ENCODE measurements around the gene MBD3L5. TPM values are rescaled to one million over a fixed set of nuclear protein-coding genes. Genes with fewer than 3 reads are reported as not detected.
"Not testable (repeated sequence)": the region's sequence is repeated elsewhere in the genome, so short reads cannot be mapped to it uniquely, and the experiment has no call there.

Gene MBD3L5
- total RNA-seq, 1 experiment from 2014 or later, result not detected

DNA sequence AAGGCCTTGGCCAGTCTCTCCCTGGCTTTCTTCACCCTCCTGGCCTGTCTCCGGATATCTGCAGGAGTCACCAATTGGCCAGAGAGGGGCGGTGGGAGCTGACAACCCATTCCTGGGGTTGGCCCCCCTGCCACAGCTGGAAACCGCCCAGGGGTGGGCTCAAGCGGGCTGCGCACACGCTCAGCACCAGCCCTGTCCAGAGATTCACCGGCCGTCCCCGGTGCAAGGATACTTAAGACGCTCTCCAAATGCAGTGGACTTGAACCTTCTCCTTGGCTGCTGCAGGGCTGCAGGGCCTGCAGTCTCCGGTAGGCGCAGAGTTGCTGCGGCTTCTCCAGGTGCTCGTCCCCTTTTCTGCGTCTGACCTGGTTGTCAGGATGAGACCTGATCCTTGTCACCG lies 26.0 kb downstream of the MBD3L5 start:
- not testable (repeated sequence) for H3K4me3 Mint-ChIP-seq; H3K23me2 ChIP-seq (ENCODE audit: insufficient read length, low read depth, low read length, poor library complexity, severe bottlenecking)
- WGBS (ENCODE audit: extremely low coverage, insufficient read length, low lambda C conversion rate), result no CpG with 5 or more reads among the region's 16 CpGs

DNA sequence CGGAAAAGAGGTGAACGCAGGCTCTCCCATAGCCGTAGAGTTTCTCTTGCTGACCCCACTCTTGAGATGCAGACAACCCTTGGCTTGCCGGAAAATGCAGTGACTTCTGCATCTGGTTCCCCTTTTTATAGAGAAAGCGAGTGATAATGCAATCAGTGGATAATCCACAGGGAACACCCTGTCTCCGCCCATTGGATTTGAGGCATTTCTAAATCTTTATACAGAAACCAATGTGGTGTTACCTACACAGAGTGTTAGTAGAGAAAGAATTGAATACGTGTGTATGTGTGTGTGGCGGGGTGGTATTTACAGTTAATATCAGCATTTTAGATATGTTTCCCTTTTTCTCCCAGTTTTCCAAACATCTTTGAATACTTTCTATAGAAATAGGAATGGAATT lies 28.2 kb downstream of the MBD3L5 start, which contains the start of gene MBD3L3:
Gene MBD3L3 (minus strand): TSS at position 101 of the 400 bp plus-strand sequence. CDS start 71 bp downstream, at position 30.
- not testable (repeated sequence) for DNase-seq; H3K4ac ChIP-seq (ENCODE audit: low read depth, low read length)

More for the DNA sequence above, 26.0 kb downstream of the MBD3L5 start:
- H2BK5ac ChIP-seq (ENCODE audit: insufficient read length, low read length); H2BK15ac ChIP-seq (ENCODE audit: low read depth, low read length); H3K27ac ChIP-seq (ENCODE audit: insufficient read length, low read depth, low read length); H4K20me1 ChIP-seq (ENCODE audit: control insufficient read depth, insufficient read depth, insufficient read length); H3K56ac ChIP-seq (ENCODE audit: insufficient read length, low read depth, low read length); H3K14ac ChIP-seq (ENCODE audit: insufficient read depth, low read length); H3K4ac ChIP-seq (ENCODE audit: low read depth, low read length); H4K5ac ChIP-seq (ENCODE audit: insufficient read length, low read depth, low read length); H3T11ph ChIP-seq (ENCODE audit: low read length); H3K36me3 Mint-ChIP-seq (ENCODE audit: insufficient read depth in 1 of 3, low read depth in 3 of 3); H3K4me1 ChIP-seq (ENCODE audit: insufficient read depth, low read length); H3K23ac ChIP-seq (ENCODE audit: insufficient read length, low read depth, low read length); H3K27me3 Mint-ChIP-seq (ENCODE audit: low read depth); H2BK120ac ChIP-seq (ENCODE audit: low read depth, low read length, poor library complexity, severe bottlenecking); H3K9ac ChIP-seq (ENCODE audit: extremely low read depth, insufficient read length, low read length); H2BK12ac ChIP-seq (ENCODE audit: insufficient read length, low read depth, low read length); H3K27me3 ChIP-seq (ENCODE audit: insufficient read depth, low read length); H3K4me1 Mint-ChIP-seq; H4K8ac ChIP-seq (replicated peaks; ENCODE audit: insufficient read length, low read depth, low read length); H2BK20ac ChIP-seq (ENCODE audit: low read depth, low read length, poor library complexity, severe bottlenecking); H2AFZ ChIP-seq (ENCODE audit: low read length); H3K79me1 ChIP-seq (ENCODE audit: insufficient read depth, low read depth, low read length, poor library complexity, severe bottlenecking); H3K18ac ChIP-seq (ENCODE audit: insufficient read length, low read depth, low read length); H3K79me2 ChIP-seq (ENCODE audit: insufficient read depth, low read length); H2AK5ac ChIP-seq (ENCODE audit: insufficient read length, low read length); H3K4me2 ChIP-seq (ENCODE audit: insufficient read depth, insufficient read length, low read length); H4K91ac ChIP-seq (ENCODE audit: insufficient read length, low read depth, low read length); DNase-seq; H3K9me3 Mint-ChIP-seq; H3K27ac Mint-ChIP-seq; H3K9me3 ChIP-seq (ENCODE audit: control insufficient read depth, low read depth, low read length): not testable (repeated sequence)

More for the DNA sequence above, 28.2 kb downstream of the MBD3L5 start, which contains the start of gene MBD3L3:
- H2AK5ac ChIP-seq (ENCODE audit: insufficient read length, low read length); H3K9me3 Mint-ChIP-seq; H3K36me3 Mint-ChIP-seq (ENCODE audit: insufficient read depth in 1 of 3, low read depth in 3 of 3); H2BK120ac ChIP-seq (ENCODE audit: low read depth, low read length, poor library complexity, severe bottlenecking); H3K27ac Mint-ChIP-seq; H3K79me1 ChIP-seq (ENCODE audit: insufficient read depth, low read depth, low read length, poor library complexity, severe bottlenecking); H3K9me3 ChIP-seq (ENCODE audit: control insufficient read depth, low read depth, low read length); H2BK15ac ChIP-seq (ENCODE audit: low read depth, low read length); H4K20me1 ChIP-seq (ENCODE audit: control insufficient read depth, insufficient read depth, insufficient read length); H3K79me2 ChIP-seq (ENCODE audit: insufficient read depth, low read length); H3K4me3 Mint-ChIP-seq; H3K27me3 Mint-ChIP-seq (ENCODE audit: low read depth); H3K4me1 Mint-ChIP-seq; H3K27me3 ChIP-seq (ENCODE audit: insufficient read depth, low read length); H3K4me2 ChIP-seq (ENCODE audit: insufficient read depth, insufficient read length, low read length); H3K23me2 ChIP-seq (ENCODE audit: insufficient read length, low read depth, low read length, poor library complexity, severe bottlenecking); H3K23ac ChIP-seq (ENCODE audit: insufficient read length, low read depth, low read length); H3K4me1 ChIP-seq (ENCODE audit: insufficient read depth, low read length); H4K8ac ChIP-seq (replicated peaks; ENCODE audit: insufficient read length, low read depth, low read length); H3K56ac ChIP-seq (ENCODE audit: insufficient read length, low read depth, low read length); H2BK5ac ChIP-seq (ENCODE audit: insufficient read length, low read length); H3T11ph ChIP-seq (ENCODE audit: low read length); H3K9ac ChIP-seq (ENCODE audit: extremely low read depth, insufficient read length, low read length); H3K14ac ChIP-seq (ENCODE audit: insufficient read depth, low read length); H2AFZ ChIP-seq (ENCODE audit: low read length); H4K91ac ChIP-seq (ENCODE audit: insufficient read length, low read depth, low read length); H2BK12ac ChIP-seq (ENCODE audit: insufficient read length, low read depth, low read length); H3K18ac ChIP-seq (ENCODE audit: insufficient read length, low read depth, low read length); H3K27ac ChIP-seq (ENCODE audit: insufficient read length, low read depth, low read length); H4K5ac ChIP-seq (ENCODE audit: insufficient read length, low read depth, low read length); H2BK20ac ChIP-seq (ENCODE audit: low read depth, low read length, poor library complexity, severe bottlenecking): not testable (repeated sequence)
- no CpG with 5 or more reads among the region's 8 CpGs for WGBS (ENCODE audit: extremely low coverage, insufficient read length, low lambda C conversion rate)

Measured in H9 (cell line).